GM19035 (cell line): Measurements from ENCODE around the gene IFNA4.
"Not testable (repeated sequence)": the region's sequence is repeated elsewhere in the genome, so short reads cannot be mapped to it uniquely, and the experiment has no call there.

Experiments
- ATAC-seq: cut with Tn5 transposase; IDR thresholded peaks from one replicate; pipeline ENCODE4 v1.9.1; 2021; ENCODE audit not compliant: unreplicated experiment

Gene IFNA4

GRCh38 chr9:21187487-21187886 lies at the start of gene IFNA4:
Gene IFNA4 (minus strand): TSS chr9:21187587. CDS start chr9:21187531, 56 bp downstream.
- ATAC-seq: not testable (repeated sequence)

DNA sequence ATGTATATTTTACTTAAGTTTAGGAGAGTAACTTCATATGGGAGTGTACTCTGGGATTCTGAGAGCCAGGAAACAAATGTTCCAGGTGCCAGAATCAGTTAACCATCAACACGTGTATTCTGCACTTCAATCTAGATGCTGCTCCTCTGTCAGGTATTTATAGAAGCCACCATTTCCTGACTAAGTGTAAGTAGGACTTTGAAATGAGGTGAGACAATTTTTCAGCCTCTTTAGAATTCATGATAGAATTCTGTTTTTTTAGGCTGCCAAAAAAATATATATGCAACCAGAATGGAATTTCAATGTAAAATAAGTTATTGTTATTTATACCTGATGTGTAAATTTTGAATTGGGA lies 49.0 kb upstream of the IFNA4 start:
- ATAC-seq: not testable (repeated sequence)

- peak; percentile 76 for ATAC-seq
Observed at GRCh38 chr9:21235468-21236359, 48.3 kb upstream of the IFNA4 start.

DNA sequence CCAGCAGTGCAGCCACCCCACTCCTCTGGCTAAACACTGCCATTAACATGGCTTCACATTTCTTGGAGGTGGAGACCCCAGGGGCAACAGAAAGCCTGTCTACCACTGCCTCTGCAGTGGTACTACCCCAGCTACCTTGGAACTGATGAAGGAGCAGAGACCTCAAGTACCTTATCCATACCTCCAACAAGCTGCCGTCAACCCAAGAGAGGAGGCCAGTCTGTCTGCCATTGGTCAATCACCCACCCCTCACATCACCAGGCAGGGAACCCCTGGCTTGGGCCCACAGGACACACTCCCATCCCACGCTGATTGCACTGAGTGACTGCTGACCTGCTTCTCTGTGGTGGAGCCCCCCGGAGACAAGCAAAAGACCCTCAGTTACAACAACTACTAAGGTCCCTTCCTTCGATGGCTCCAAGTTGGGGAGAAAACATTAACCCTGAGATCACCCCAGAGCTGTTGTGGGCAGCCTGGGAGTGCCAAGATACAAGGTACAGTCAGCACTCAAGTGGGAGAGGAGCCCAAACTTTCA lies 46.8 kb upstream of the IFNA4 start:
- no peak for ATAC-seq

DNA sequence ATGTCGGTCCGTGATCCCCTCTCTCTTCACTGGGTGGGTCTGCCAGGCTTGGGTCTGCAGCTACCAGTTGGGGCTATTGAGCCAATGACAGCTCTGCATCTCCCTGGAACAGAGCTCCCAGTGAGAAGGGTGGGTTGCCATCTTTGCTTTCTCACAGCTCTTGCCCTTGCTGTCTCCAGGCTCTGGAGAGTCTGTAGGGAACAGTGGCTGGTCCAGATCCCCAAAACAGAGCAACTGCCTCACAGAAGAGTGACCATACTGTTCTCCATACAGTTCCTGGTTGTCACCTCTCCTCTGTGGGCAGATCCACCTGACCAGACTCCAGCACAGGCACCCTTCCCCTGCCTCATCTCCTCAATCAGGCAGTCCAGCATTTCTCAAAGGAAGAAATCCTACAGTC lies 45.9 kb upstream of the IFNA4 start:
- no peak for ATAC-seq

- no peak for ATAC-seq
Observed at GRCh38 chr9:21228122-21228521, 40.7 kb upstream of the IFNA4 start, which contains the start of gene IFNA17. Gene IFNA17 (minus strand): TSS chr9:21228222. CDS start chr9:21228173, 49 bp downstream.

DNA sequence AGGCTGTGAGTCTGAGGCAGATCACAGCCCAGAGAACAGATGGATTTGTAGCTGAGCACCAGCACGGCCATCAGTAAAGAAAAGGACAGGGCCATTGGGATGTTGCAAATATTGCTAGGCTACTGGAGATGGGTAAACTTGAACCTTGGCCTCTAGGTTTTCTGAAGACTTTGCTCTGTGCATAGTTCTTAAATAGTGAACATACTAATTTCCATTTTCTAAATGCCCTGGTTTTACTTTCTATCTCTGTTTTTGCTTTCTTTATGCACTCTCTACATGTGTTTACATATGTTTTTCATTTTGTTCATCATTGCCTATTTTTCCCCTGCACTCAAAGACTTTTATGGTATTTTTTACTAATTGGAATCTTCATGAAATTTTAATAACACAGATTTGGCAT lies 29.8 kb upstream of the IFNA4 start, which contains the start of gene IFNA16:
Gene IFNA16, minus strand, starts transcription at position 101 of the 400 bp plus-strand sequence. Its CDS starts 6 bp downstream, at position 95.
- ATAC-seq: not testable (repeated sequence)

GRCh38 chr9:21213411-21214326 lies 26.3 kb upstream of the IFNA4 start:
- peak; percentile 64 for ATAC-seq

- not testable (repeated sequence) for ATAC-seq
Observed at GRCh38 chr9:21212160-21212559, 24.8 kb upstream of the IFNA4 start.

GRCh38 chr9:21210782-21211181 lies 23.4 kb upstream of the IFNA4 start:
- not testable (repeated sequence) for ATAC-seq

DNA sequence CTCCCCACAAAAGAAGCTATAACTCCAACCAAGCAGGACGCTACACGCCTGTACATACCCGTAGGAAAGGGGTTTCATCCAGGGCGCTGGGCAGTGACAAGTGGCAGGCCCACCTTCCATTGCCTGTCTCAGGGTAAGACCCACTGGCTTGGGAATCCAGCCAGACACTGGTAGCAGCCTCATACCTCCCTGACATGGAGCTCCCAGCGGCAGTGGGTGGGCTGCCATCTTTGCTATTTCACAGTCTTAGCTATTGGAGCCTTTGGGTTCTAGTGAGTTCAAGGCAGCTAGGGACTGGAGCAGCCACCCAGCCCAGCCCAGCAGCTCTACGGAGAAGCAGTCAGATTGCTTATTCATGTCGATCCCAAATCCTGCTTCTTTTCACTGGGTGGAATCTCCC lies 22.9 kb upstream of the IFNA4 start:
- no peak for ATAC-seq

DNA sequence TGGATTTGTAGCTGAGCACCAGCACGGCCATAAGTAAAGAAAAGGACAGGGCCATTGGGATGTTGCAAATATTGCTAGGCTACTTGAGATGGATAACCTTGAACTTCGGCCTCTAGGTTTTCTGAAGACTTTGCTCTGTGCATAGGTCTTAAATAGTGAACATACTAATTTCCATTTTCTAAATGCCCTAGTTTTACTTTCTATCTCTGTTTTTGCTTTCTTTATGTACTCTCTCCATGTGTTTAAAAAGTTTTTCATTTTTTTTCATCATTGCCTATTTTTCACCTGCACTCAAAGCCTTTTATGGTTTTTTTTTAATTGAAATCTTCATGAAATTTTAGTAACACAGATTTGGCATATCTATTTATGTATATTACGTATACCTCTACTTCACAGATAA lies 19.7 kb upstream of the IFNA4 start, which contains the start of gene IFNA10:
Gene IFNA10, minus strand, starts transcription at position 101 of the 400 bp plus-strand sequence. Its CDS starts 46 bp downstream, at position 55.
- not testable (repeated sequence) for ATAC-seq

- no peak for ATAC-seq
Observed at GRCh38 chr9:21205204-21205603, 17.8 kb upstream of the IFNA4 start.

- not testable (repeated sequence) for ATAC-seq
Observed at GRCh38 chr9:21202105-21202504, 14.7 kb upstream of the IFNA4 start, which contains the start of gene IFNA7. Gene IFNA7 (minus strand): TSS chr9:21202205. CDS start chr9:21202165, 40 bp downstream.

GRCh38 chr9:21194867-21195776 lies 7.7 kb upstream of the IFNA4 start:
- ATAC-seq: peak; percentile 93

GRCh38 chr9:21182810-21183736 lies 4.3 kb downstream of the IFNA4 start:
- peak; percentile 95 for ATAC-seq

DNA sequence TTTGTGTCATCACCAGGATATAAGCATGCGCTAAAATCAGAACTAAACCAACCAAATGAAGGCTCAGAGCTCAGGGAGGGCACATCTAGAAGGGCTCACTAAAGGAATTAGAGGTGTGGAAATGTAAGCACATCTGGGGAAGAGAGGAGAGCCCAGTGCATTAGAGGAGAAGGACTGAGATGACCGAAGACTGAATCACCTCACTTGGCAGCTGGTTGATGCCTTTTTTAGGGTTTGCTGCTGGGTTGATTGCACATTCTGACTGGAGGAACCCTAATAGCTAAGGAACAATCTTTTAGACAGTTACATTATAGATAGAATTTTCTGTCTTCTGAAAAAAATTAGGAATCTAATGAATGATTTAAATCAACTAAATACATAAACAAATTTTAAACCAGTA lies 12.7 kb downstream of the IFNA4 start:
- ATAC-seq: no peak

DNA sequence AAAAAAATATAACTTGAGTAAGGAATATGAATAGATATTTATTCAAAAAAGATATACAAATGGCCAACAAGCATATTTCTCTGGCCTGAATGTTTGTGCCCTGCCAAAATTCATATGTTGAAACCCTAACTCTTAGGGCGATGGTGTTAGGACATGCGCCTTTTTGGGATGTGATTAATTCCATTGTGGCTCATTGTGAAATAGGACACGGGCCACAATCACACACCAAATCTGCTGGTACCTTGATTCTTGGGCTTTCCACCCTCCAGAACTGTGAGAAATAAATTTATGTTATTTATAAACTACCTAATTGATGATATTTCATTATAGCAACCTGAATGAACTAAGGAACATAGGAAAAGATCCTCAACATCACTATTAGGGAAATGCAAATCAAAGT lies 15.2 kb downstream of the IFNA4 start:
- ATAC-seq: no peak

DNA sequence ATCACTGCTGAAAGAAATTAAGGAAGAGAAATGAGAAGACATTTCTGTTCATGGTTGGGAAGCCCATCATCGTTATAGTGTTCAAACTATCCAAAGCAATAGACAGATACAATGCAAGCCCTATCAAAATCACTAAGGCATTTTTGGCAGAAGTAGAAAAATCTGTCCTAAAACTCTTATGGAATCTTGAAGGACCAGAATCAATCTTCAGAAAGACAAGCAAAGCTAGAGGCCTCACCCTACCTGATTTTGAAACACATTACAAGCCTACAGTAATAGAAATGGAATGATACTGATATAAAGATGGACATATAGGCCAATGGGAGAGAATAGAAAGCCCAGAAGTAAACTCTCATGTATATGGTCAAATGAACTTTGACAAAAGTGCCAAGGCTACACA lies 16.0 kb downstream of the IFNA4 start:
- no peak for ATAC-seq
